Activated naive CD4-positive, alpha-beta T cell treated with anti-CD3 and anti-CD28 coated beads, Interleukin-2, amount 50 U/mL, for 72 hours (primary cell): ENCODE measurements around the gene VSTM2L. TPM values are rescaled to one million over a fixed set of nuclear protein-coding genes. Genes with fewer than 3 reads are reported as not detected.
A peak's percentile ranks its signal among the peaks of the same experiment; 100 is the strongest.

Source experiments
- ATAC-seq, 2 donors: fragments of 150-1000 bp; cut with Tn5 transposase; 2 replicates each; pipeline ENCODE4 v1.10.0; 2021; ENCODE audit warnings: mild to moderate bottlenecking in 2 of 2, moderate library complexity in 2 of 2
- DNase-seq, 2 donors: peaks; one replicate each; pipeline ENCODE4 v3.0.0; 2021 to 2022; ENCODE audit warnings: low spot score in 2 of 2
- H3K27ac Mint-ChIP-seq, 2 donors: one replicate each; pipeline ENCODE4 v1.8.0; 2022; ENCODE audit warnings: mild to moderate bottlenecking in 2 of 2, mixed read lengths in 2 of 2
- H3K36me3 Mint-ChIP-seq, 2 donors: one replicate each; pipeline ENCODE4 v1.8.0; 2022; ENCODE audit warnings: mixed read lengths in 2 of 2
- H3K9me3 Mint-ChIP-seq, 2 donors: one replicate each; pipeline ENCODE4 v1.8.0; 2022; ENCODE audit warnings: mixed read lengths in 2 of 2
- total RNA-seq, 2 donors: library from RNA; stranded (reverse); gene quantifications; one replicate each; pipeline ENCODE4 v1.2.3, GENCODE V29; 2022

VSTM2L gene
- total RNA-seq, 2 donors from 2014 or later: 0.30 to 0.33 TPM

DNA sequence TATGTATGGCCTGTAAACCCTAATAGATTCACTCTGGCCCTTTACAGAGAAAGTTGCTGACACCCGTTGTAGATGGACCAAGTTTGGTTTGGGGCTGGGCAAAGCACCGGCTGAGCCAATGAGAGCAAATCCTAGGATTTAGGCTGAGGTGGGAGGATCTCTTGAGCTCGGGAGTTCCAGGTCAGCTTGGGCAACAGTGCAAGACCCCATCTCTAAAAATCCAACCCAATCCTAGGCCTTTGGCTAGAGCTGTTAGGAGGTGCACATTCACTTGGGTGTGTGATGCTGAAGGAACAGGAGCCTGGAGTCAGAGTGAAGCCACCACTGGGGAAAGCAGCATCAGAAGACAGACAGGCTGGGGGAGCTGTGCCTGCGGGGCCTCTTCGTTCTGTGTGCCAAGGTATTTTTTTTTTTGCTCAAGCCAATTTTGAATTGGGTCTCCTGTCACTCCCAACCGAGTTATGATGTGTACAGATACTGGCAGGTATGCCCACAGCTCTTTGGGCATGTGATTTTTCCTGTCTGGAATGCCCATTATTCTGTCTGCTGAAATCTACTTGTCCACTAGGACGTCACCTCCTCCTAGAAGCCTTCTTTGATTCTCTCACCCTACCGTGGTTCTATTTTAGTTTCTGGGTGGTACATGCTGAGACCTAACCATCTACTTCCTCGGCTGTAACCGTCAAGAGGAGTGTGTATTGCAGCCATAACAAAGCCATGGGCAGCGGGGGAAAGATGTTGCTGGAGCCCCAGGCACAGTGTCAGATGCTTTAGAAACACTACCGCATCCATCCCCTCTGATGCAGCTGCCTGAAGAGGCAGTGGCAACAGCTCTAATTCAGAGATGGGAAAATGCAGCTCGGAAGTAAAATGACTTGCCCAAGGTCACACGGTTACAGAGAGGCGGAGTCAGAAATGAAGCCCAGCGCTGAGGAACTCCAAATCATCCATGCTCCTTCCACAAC lies 76.4 kb downstream of the VSTM2L start:
- Mint-ChIP-seq H3K36me3 (peaks cover 0 to 6% of the 10 kb centered on the region in 2 donors), H3K9me3 (no peaks in the 10 kb centered on the region), H3K27ac (peak overlapping the region in 1 of 2 donors; percentile 31)
- ATAC-seq (no peak), DNase-seq (no peak)

DNA sequence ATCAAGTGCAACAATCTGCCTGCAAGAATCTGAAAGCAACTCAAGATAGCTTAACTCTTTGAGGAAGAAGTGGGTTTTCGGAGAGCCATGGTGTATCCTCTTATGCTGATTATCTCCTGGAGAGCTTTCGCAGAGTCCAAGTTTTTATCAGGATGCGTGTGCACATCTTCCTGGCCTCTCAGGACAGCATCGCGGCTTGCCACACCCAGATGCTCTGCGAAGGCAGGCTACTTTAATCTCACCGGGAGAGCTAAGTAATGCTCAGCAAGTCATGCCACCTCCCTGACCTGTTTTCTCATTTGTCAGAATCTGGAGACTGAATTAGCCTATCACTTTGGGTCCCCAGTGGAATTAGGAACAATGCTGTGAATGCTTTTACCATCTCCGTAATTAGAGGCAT lies 77.5 kb downstream of the VSTM2L start:
- Mint-ChIP-seq H3K27ac (no peak overlapping the region), H3K36me3 (peaks cover 0 to 6% of the 10 kb centered on the region in 2 donors), H3K9me3 (no peaks in the 10 kb centered on the region)
- ATAC-seq (no peak), DNase-seq (no peak)

DNA sequence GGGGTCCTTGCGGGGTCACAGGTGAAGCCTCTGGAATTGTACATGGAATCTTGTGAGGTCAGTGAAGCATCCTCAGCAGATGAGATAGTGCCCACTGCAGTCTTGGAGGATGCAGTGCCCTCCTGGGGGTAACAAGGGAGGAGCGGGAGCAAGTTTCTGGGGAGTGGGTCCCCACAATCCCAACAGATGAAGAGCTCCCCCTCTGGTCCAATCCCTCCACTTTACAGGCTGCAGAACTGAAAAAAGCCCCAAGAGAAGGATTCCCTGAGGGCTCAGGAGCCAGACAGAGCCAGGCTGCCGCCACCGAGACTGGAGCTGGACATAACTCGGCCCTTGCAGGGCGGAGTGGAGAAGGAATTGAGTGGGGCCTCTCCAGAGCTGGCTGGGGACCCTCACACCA lies 77.9 kb downstream of the VSTM2L start:
- Mint-ChIP-seq H3K27ac (no peak overlapping the region), H3K36me3 (peaks cover 0 to 6% of the 10 kb centered on the region in 2 donors), H3K9me3 (no peaks in the 10 kb centered on the region)
- DNase-seq (no peak), ATAC-seq (no peak)

DNA sequence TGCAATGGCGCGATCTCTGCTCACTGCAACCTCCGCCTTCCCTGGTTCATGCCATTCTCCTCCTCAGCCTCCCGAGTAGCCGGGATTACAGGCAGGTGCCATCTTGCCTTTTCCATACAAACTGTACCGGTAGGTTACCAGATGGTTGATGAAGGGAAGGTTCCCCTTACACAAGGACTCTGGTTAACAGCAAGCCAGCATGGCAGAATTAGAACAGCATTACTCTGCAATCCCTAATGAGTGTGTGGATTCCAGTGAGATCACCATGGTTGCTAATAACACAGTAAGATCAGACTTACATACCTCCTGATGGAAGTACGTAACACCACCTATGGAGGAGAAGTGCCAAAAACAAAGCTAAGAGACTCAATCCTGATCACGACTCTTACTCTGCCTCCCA lies 78.6 kb downstream of the VSTM2L start:
- no peak for ATAC-seq
- no peak for DNase-seq
- Mint-ChIP-seq H3K9me3 (no peaks in the 10 kb centered on the region), H3K36me3 (peaks cover 0 to 6% of the 10 kb centered on the region in 2 donors), H3K27ac (no peak overlapping the region)

DNA sequence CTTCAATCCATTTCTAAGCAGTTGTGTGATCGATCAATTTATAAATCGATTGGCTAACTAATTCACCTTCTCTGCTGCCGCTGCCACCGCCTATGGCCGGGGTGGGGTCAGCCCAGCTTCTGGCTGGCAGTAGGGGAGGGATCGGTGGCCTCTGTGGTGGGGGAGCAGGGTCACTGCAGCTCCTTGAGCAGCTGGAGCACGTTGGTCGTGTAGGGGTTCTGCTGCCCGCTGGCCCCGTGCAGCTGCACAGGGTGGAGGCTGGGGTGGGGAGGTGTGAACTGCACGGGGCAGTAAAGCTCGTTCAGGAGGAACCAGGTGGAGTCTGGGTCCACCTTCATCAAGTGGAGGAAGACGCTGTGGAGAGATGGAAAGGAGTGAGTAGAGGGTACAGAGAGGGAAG lies 80.4 kb downstream of the VSTM2L start:
- H3K27ac Mint-ChIP-seq: no peak overlapping the region
- H3K9me3 Mint-ChIP-seq: no peaks in the 10 kb centered on the region
- no peak for ATAC-seq
- peaks cover 6 to 7% of the 10 kb centered on the region in 2 donors for H3K36me3 Mint-ChIP-seq
- no peak for DNase-seq

DNA sequence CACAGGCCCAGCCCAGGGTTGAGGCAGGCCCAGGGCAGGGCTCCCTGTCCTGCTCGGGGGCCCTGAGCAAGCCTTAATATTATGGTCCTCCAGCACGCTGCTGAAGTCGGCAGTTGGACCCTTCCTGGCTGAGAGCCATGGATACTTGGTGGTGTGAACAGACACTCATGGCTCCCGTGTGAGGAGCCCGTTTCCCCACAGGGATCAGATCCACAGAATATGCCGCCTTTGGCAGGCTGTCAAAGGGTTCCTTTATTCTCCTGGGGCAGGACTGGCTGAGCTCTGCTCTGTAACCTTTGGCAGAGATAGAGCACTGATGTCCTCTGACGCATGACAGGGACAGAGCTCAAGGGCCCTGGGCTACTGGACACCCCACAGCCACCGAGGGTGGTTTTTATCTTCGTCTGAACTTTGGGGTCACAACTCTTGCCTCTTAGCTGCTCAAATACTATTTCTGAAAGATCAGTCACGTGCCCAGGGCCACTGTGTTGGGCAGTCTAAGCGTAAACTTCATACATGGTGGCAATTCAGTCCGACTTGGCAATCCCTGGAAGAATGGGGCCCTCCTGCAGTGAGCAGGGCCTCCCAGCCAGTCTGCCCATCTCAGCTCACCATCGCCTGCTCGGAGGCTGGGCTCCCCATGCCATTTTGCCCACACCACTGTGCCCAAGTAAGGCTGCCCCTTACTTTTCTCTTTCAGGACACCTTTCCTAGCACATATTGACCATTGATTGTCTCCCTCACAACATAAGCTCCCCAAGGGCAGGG lies 81.3 kb downstream of the VSTM2L start:
- ATAC-seq (no peak), DNase-seq (no peak)
- H3K27ac Mint-ChIP-seq: no peak overlapping the region
- H3K9me3 Mint-ChIP-seq: no peaks in the 10 kb centered on the region
- H3K36me3 Mint-ChIP-seq: peaks cover 14 to 16% of the 10 kb centered on the region in 2 donors

DNA sequence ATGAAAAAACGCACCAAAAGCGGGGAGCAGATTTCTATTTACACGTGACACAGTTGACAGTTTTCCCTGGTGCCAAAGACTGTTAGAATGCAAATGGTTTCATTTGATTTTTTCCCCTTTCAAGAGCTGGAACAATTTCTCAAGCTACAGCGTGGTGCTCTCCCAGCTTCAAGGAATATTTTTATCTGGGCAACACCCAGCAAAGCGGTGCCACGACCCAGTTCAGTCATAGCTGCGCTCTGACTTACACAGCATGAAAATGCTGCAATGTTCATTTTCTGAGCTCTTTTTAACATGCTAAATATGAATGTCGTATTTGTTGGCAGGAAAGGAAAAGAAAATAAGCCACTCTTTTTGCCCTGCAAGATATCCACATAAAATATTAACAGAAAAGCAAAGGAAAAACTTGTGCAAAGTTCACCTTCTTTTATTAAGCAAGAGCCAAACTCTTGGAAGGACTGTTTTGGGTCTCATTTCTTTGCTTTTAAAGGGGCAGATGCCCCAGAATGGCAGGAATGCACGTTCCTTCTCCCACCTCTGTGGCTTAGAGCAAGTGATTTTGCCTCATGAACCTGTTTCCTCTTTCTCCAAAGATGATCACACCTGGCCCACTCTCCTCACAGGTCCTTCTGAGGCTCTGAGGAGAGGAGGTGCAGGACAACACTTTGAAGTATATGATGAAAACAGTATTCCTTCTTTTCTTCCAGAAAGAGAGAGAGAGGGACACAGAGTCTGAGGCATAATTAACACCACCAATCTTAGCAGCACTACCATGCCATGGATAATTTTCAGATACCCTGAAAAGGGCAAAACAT lies 83.3 kb downstream of the VSTM2L start:
- peaks cover 22 to 33% of the 10 kb centered on the region in 2 donors for H3K36me3 Mint-ChIP-seq
- no peak for ATAC-seq
- H3K27ac Mint-ChIP-seq: no peak overlapping the region
- no peaks in the 10 kb centered on the region for H3K9me3 Mint-ChIP-seq
- DNase-seq: no peak

DNA sequence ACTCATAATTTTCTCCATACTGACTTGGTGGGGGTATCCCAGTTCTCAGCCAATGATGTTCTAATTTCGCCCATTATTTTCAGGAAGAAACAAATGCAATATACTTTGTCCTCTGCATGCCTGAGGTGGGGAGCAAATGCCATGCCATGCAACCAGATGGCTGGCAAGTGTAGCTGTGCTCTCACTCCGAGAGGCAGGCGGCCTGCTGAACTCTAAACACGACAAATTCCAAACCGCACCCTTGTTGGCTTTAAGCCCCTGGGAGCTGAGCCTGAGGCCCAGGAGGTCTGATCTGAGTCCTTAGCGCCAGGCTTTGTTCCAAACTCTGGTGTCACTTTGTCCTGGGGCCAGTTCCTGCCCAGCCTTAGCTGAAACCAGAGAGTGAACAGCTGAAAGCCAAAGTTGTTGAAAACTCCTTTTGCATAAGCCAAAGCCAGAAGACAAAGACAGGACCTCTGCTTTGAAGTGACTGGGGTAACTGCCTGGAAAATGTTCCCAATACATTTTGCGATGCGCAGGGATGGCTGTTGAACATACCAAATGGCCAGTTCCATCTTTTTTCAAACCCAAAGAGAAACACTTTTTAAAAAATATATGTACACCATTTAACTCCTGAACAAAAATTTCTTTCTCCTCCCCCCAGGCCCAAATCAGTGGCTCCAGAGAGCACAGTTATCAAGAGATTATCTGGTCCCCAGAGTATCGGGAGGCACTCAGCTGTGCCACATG lies 84.1 kb downstream of the VSTM2L start:
- H3K36me3 Mint-ChIP-seq: peaks cover 16 to 36% of the 10 kb centered on the region in 2 donors
- no peaks in the 10 kb centered on the region for H3K9me3 Mint-ChIP-seq
- ATAC-seq (no peak), DNase-seq (no peak)
- H3K27ac Mint-ChIP-seq: peak overlapping the region in 1 of 2 donors; percentile 63

DNA sequence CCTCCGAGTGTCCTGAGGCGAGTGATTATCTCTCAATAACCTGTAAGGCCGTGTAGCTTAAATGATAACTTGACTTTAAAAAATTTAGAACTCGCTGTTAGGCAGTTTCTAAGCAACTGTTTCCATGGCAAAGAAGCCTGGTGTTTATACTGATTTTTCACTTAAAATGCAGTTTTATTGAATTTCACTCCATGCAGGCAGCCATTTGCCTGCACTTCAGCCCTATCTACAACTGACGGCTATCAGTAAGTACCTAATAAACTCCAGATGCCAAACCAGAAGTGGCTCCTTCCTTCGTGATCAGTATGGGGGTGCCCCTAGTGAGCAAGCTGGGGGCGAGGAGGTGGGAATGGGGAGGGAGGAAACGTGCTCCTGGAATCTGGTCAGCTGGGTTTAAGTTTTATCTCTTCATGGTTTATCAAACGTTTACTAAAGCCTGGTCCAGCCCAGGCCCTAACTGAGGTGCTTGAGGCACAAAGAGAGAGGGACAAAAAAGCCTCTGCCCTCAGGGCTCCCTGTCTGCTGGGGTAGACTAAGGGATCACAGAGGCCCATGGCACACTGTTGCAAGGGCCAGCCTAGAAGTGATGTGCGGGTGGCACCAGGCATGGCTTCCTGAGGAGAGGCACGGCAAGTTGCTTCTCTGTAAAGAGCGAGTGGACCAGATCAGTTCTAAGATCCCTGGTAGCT lies 84.8 kb downstream of the VSTM2L start:
- Mint-ChIP-seq H3K27ac (peak overlapping the region in 1 of 2 donors; percentile 63), H3K9me3 (no peaks in the 10 kb centered on the region), H3K36me3 (peaks cover 16 to 36% of the 10 kb centered on the region in 2 donors)
- DNase-seq (no peak), ATAC-seq (no peak)

DNA sequence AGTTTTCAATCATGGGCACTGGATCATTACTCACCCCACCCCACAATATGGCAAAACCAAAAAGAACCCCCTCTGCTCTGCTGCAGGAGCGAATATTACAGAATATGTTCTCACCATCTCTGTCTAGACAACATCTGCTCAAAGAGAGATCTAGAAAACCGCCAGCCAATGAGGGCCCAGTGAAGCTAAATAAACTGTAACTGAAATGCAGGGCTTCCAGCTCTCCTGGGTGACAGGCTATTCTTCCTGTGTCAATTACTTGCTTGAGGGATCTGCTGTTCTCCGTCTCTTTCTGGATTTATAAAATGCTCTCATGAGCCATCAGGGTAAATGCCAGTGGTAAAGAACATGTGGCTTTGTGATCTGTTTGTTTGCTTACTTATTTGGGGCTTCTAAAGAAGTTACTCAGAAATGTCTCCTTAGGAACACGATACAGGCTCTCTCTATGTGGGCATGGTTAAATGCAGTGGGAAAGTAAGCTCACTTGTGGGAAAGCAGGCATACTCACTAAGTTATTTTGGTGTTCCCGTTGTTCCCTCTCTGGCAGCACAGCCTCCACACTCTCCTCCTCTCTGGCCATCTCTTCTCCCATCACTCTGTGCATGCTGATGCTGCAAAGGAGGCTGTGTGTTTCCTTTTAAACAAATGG lies 85.5 kb downstream of the VSTM2L start:
- ATAC-seq (no peak), DNase-seq (no peak)
- H3K9me3 Mint-ChIP-seq: no peaks in the 10 kb centered on the region
- H3K27ac Mint-ChIP-seq: peak overlapping the region in 1 of 2 donors; percentile 8
- H3K36me3 Mint-ChIP-seq: peaks cover 17 to 36% of the 10 kb centered on the region in 2 donors

DNA sequence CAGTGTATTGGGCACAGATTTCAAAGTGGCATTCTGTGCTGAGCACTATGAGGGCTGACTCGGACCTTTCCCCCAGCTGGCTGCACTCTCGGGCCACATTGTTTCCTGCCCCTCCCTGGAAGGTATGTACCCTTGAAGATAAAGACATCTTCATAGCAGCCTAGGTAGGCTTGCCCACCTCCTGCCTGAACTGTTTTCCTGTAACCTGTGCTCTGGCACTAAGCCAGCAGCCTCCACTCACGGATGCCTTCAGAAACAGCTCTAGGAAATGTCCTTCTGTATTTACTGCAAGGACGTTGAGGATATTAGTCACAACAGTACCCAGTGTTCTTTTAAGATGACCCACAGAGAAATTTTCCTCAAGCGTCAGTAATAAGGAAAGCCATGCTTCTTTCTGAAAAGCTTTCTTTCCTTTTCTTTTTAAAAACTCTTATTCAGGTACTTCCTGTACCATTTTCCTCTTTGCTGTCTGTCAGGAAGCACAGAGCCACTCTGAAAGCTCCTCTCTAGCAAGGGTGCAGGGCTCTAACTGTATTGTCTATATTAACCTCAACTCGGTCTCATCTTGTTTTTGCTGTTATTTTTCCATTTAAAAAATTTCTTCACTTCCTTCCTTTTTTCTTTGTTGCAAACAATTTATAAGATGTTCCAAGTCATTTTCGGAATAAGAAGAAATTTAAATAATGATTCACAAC lies 86.8 kb downstream of the VSTM2L start:
- Mint-ChIP-seq H3K36me3 (peaks cover 24 to 40% of the 10 kb centered on the region in 2 donors), H3K9me3 (no peaks in the 10 kb centered on the region), H3K27ac (peak overlapping the region; percentile 88 to 96)
- ATAC-seq: no peak
- no peak for DNase-seq

DNA sequence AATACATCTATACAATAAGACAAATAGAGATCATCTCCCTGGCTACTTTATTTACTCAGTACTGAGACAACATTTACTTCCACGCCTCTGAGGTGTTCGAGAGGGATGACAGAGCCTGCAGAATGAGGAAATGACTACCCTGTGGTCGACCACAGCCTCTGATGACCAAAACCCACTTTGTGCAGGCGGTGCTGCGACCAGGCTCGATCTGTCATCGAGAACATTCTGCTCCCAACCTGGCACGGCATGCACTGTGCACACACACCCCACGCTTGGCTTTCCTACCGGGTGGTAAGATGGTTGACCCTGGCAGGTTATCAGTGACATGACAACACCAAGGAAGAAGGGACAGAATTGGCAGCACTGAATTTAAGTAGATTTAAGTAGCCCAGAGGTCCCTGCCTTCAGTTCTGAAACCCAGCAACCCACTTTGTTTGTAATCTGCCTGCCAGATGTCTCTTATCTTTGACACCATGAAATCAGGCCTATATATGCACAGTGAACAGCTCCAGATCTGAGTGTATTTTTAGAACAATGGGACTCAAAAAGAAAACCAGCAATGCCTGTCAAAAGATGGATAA lies 87.7 kb downstream of the VSTM2L start:
- ATAC-seq: peak; percentile 91 to 92
- Mint-ChIP-seq H3K27ac (peak overlapping the region; percentile 88 to 96), H3K9me3 (no peaks in the 10 kb centered on the region), H3K36me3 (peaks cover 30 to 45% of the 10 kb centered on the region in 2 donors)
- DNase-seq: peak; percentile 68 to 72

DNA sequence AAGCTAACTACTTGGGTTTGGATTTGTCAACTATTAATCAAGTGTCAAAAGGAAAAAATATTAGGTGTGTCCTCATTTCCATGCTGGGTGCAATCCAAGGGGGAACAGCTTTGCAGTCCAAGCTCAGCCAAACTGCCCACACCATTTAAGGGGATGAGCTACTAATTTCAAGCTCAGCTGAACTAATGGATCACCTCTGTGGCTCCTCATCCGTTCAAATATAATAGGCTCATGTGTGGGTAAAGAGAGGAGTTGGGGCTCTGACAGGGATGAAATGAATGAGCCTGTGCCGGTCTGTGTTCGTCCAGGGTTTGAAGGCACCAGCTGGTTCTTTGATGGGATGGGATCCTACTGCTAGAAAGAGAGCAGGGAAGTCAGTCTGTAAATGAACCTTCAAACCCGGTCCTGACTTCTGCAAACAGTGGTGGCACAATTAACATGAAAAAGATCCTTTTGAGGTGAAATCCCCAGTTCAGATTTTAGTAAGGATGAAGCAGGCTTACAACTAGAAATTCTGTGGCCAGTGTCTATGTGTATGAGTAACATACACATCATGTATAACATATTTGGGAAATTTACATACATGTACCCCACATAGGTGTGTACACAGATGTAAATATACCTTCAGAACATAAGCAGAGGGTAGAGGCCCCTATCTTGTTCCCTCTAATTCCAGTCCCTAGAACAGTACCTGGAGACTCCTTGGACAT lies 88.4 kb downstream of the VSTM2L start:
- ATAC-seq (peak; percentile 37 to 57), DNase-seq (no peak)
- H3K27ac Mint-ChIP-seq: peak overlapping the region; percentile 88 to 96
- peaks cover 30 to 45% of the 10 kb centered on the region in 2 donors for H3K36me3 Mint-ChIP-seq
- no peaks in the 10 kb centered on the region for H3K9me3 Mint-ChIP-seq

DNA sequence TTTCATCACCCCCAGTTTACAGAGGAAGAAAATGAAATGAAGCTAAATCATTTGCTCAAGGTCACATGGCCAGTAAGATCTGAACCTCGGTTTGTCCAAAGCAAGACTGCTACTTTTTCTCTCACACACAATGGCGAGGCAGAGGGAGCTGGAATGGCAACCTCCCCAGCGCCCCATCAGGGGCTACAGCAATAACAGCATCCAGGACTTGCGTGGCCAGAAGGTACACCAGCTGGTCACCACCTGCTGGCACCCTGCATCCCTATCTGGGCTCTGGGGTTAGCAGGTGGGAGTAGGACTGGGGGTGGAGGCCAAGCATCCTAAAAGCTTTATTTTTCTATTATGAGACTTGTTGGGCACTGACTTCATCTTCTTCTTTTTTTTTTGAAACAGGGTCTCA lies 89.0 kb downstream of the VSTM2L start:
- no peak for DNase-seq
- Mint-ChIP-seq H3K27ac (peak overlapping the region; percentile 44 to 88), H3K9me3 (no peaks in the 10 kb centered on the region), H3K36me3 (peaks cover 30 to 45% of the 10 kb centered on the region in 2 donors)
- ATAC-seq: no peak
